ENCODE results near the gene POU3F1. TPM values are rescaled to one million over a fixed set of nuclear protein-coding genes. Genes with fewer than 3 reads are reported as not detected.

POU3F1 gene
- total RNA-seq, 1 experiment from 2014 or later = 5.8 TPM

- peak; percentile 41 for DNase-seq
- no peaks in the 10 kb centered on the region for H3K9me3 Mint-ChIP-seq
Observed at GRCh38 chr1:38088366-38088765, 41.8 kb upstream of the POU3F1 start.

More at GRCh38 chr1:38088366-38088765, 41.8 kb upstream of the POU3F1 start:
- H4K8ac ChIP-seq (replicated peaks; ENCODE audit: insufficient read length, low read depth, low read length) = no peak overlapping the region
- no peak overlapping the region for H2BK15ac ChIP-seq (ENCODE audit: low read depth, low read length)
- H2AK5ac ChIP-seq (ENCODE audit: insufficient read length, low read length) = no peak overlapping the region
- H3K14ac ChIP-seq (ENCODE audit: insufficient read depth, low read length) = no peak overlapping the region
- 0 out of 7 replicates have a peak overlapping the region, but pooled peaks of 1 of the 3 experiments have one; percentile 16 for H3K27ac Mint-ChIP-seq
- H3K4me1 ChIP-seq (ENCODE audit: insufficient read depth, low read length) = peaks cover 10% of the 10 kb centered on the region; the same call in 1 of the 2 replicates
- H3K4ac ChIP-seq (ENCODE audit: low read depth, low read length) = no peak overlapping the region
- WGBS (ENCODE audit: extremely low coverage, insufficient read length, low lambda C conversion rate) = no CpG with 5 or more reads among the region's 6 CpGs
- no peak overlapping the region for H2AFZ ChIP-seq (ENCODE audit: low read length)
- H2BK12ac ChIP-seq (ENCODE audit: insufficient read length, low read depth, low read length) = no peak overlapping the region
- no peak overlapping the region for H3K9ac ChIP-seq (ENCODE audit: extremely low read depth, insufficient read length, low read length)
- peaks cover 0 to 1% (median 0%) of the 10 kb centered on the region in 3 experiments; a peak in 2 of 7 replicates for H3K36me3 Mint-ChIP-seq (ENCODE audit: insufficient read depth in 1 of 3, low read depth in 3 of 3)
- no peaks in the 10 kb centered on the region for H3K27me3 ChIP-seq (ENCODE audit: insufficient read depth, low read length)
- no peak overlapping the region for H2BK20ac ChIP-seq (ENCODE audit: low read depth, low read length, poor library complexity, severe bottlenecking)
- H2BK5ac ChIP-seq (ENCODE audit: insufficient read length, low read length) = no peak overlapping the region
- no peaks in the 10 kb centered on the region for H3K9me3 ChIP-seq (ENCODE audit: control insufficient read depth, low read depth, low read length)
- H4K91ac ChIP-seq (ENCODE audit: insufficient read length, low read depth, low read length) = no peak overlapping the region
- no peak overlapping the region for H2BK120ac ChIP-seq (ENCODE audit: low read depth, low read length, poor library complexity, severe bottlenecking)
- no peaks in the 10 kb centered on the region for H3K79me1 ChIP-seq (ENCODE audit: insufficient read depth, low read depth, low read length, poor library complexity, severe bottlenecking)
- no peak overlapping the region for H4K5ac ChIP-seq (ENCODE audit: insufficient read length, low read depth, low read length)
- no peak overlapping the region for H3T11ph ChIP-seq (ENCODE audit: low read length)
- no peaks in the 10 kb centered on the region for H3K23me2 ChIP-seq (ENCODE audit: insufficient read length, low read depth, low read length, poor library complexity, severe bottlenecking)
- H3K18ac ChIP-seq (ENCODE audit: insufficient read length, low read depth, low read length) = no peak overlapping the region
- H3K4me3 Mint-ChIP-seq = no peak overlapping the region
- no peaks in the 10 kb centered on the region for H4K20me1 ChIP-seq (ENCODE audit: control insufficient read depth, insufficient read depth, insufficient read length)
- 0 out of 3 replicates have a peak, but pooled peaks have one; percentile 13 for TF ChIP-seq CTCF (conservative IDR thresholded peaks at IDR 0.05)
- no peak overlapping the region for H3K27ac ChIP-seq (ENCODE audit: insufficient read length, low read depth, low read length)
- no peak overlapping the region for H3K4me2 ChIP-seq (ENCODE audit: insufficient read depth, insufficient read length, low read length)
- H3K4me1 Mint-ChIP-seq = peaks cover 54 to 66% of the 10 kb centered on the region in 2 experiments
- no peak overlapping the region for H3K23ac ChIP-seq (ENCODE audit: insufficient read length, low read depth, low read length)
- H3K56ac ChIP-seq (ENCODE audit: insufficient read length, low read depth, low read length) = no peak overlapping the region
- H3K27me3 Mint-ChIP-seq (ENCODE audit: low read depth) = peaks cover 4% of the 10 kb centered on the region; the same call in 1 of the 2 replicates
- H3K79me2 ChIP-seq (ENCODE audit: insufficient read depth, low read length) = no peaks in the 10 kb centered on the region

Measured in H9 (cell line).